HG02840 (cell line): ENCODE measurements around the gene LOXL1.

Experiments used
- ATAC-seq: cut with Tn5 transposase; IDR thresholded peaks from one replicate; pipeline ENCODE4 v1.9.1; 2021; ENCODE audit warnings: mild to moderate bottlenecking, moderate library complexity, moderate number of reproducible peaks; ENCODE audit not compliant: unreplicated experiment, low FRiP score

LOXL1 gene

GRCh38 chr15:73926219-73927002, at the start of gene LOXL1:
LOXL1 (plus strand) TSS chr15:73926462; CDS start chr15:73926784, 322 bp downstream.
- ATAC-seq: no peak

GRCh38 chr15:73879426-73879825, 46.8 kb upstream of the LOXL1 start:
- no peak for ATAC-seq

- ATAC-seq: no peak
Measured at GRCh38 chr15:73881579-73882320, 44.5 kb upstream of the LOXL1 start.

GRCh38 chr15:73882761-73883419, 43.4 kb upstream of the LOXL1 start:
- ATAC-seq: no peak

- ATAC-seq: no peak
Measured at GRCh38 chr15:73884159-73884558, 42.1 kb upstream of the LOXL1 start.

- ATAC-seq: no peak
Measured at GRCh38 chr15:73885954-73886700, 40.1 kb upstream of the LOXL1 start.

- no peak for ATAC-seq
Measured at GRCh38 chr15:73886717-73887345, 39.4 kb upstream of the LOXL1 start.

GRCh38 chr15:73887481-73887880, 38.8 kb upstream of the LOXL1 start:
- no peak for ATAC-seq

- no peak for ATAC-seq
Measured at GRCh38 chr15:73888224-73889041, 37.8 kb upstream of the LOXL1 start.

GRCh38 chr15:73889053-73889761, 37.1 kb upstream of the LOXL1 start:
- ATAC-seq: no peak

GRCh38 chr15:73889762-73890124, 36.5 kb upstream of the LOXL1 start:
- ATAC-seq: no peak

GRCh38 chr15:73891328-73892315, 34.6 kb upstream of the LOXL1 start:
- ATAC-seq: no peak

GRCh38 chr15:73892446-73893226, 33.6 kb upstream of the LOXL1 start:
- ATAC-seq: no peak

GRCh38 chr15:73894133-73894814, 32.0 kb upstream of the LOXL1 start:
- no peak for ATAC-seq

- no peak for ATAC-seq
Measured at GRCh38 chr15:73897441-73898261, 28.6 kb upstream of the LOXL1 start.
